Omental fat pad (tissue), 4 donors: ENCODE data around the gene ERO1A. TPM values are rescaled to one million over a fixed set of nuclear protein-coding genes. Genes with fewer than 3 reads are reported as not detected.

ENCODE experiments used
- ATAC-seq: fragments of 150-250 bp; one replicate; pipeline ENCODE4 v1.9.1; 2016; ENCODE audit warnings: mild to moderate bottlenecking, moderate library complexity; ENCODE audit not compliant: low FRiP score
- DNase-seq: peaks from one replicate; pipeline ENCODE4 v3.0.0-alpha.2; 2019; ENCODE audit warnings: low spot score
- CTCF ChIP-seq, 3 donors: fragments of 450-650 bp; IDR thresholded peaks; one replicate each; pipeline ENCODE4 v1.5.1; 2016 to 2017; ENCODE audit warnings: antibody characterized with exemption in 3 of 3, mild to moderate bottlenecking in 3 of 3, moderate library complexity in 2 of 3
- total RNA-seq, 4 donors: library from RNA; depleted of rRNA; stranded (reverse); fragments of >200 nt; gene quantifications; one replicate each; pipeline ENCODE4 v1.1.0, GENCODE V29; 2016

Gene ERO1A
- total RNA-seq, 4 donors from 2014 or later: 24.8 to 49.8 (median 32.5) TPM

GRCh38 chr14:52706724-52707706 is 11.7 kb upstream of the ERO1A start, which contains the start of gene PSMC6:
TSS of gene PSMC6 (plus strand) at chr14:52707200. CDS start at chr14:52707220, 20 bp downstream.
- DNase-seq (peak; percentile 85), ATAC-seq (peak; percentile 96)
- no peak for TF ChIP-seq CTCF (IDR thresholded peaks at IDR 0.05)

GRCh38 chr14:52706286-52706685 is 10.9 kb upstream of the ERO1A start:
- no peak for ATAC-seq
- DNase-seq: no peak
- TF ChIP-seq CTCF (IDR thresholded peaks at IDR 0.05): no peak

- TF ChIP-seq CTCF (IDR thresholded peaks at IDR 0.05): no peak
- DNase-seq: no peak
- ATAC-seq: no peak
Measured at GRCh38 chr14:52703664-52704063, 8.3 kb upstream of the ERO1A start.

GRCh38 chr14:52703225-52703624 is 7.9 kb upstream of the ERO1A start:
- TF ChIP-seq CTCF (IDR thresholded peaks at IDR 0.05): no peak
- peak; percentile 68 for ATAC-seq
- no peak for DNase-seq

GRCh38 chr14:52701223-52701622 is 5.9 kb upstream of the ERO1A start:
- ATAC-seq (no peak), DNase-seq (no peak)
- TF ChIP-seq CTCF (IDR thresholded peaks at IDR 0.05): no peak

- DNase-seq: no peak
- ATAC-seq: no peak
- TF ChIP-seq CTCF (IDR thresholded peaks at IDR 0.05): no peak
Measured at GRCh38 chr14:52700701-52701172, 5.4 kb upstream of the ERO1A start.
